NCI-H82 (cell line): ENCODE data around the gene MYCT1.

Experiments
- DNase-seq: peaks from one replicate; lab custom pipeline; 2025; lab: John Stamatoyannopoulos, UW

The MYCT1 gene

GRCh38 chr6:152721956-152722355, 24.3 kb downstream of the MYCT1 start:
- no peak for DNase-seq

- peak; percentile 34 for DNase-seq
Measured at GRCh38 chr6:152723398-152723797, 25.7 kb downstream of the MYCT1 start.

GRCh38 chr6:152726313-152726712, 28.6 kb downstream of the MYCT1 start:
- DNase-seq: no peak

GRCh38 chr6:152727507-152727906, 29.8 kb downstream of the MYCT1 start:
- DNase-seq: peak; percentile 29

- no peak for DNase-seq
Measured at GRCh38 chr6:152734630-152735029, 36.9 kb downstream of the MYCT1 start.

- DNase-seq: no peak
Measured at GRCh38 chr6:152736687-152737273, 39.1 kb downstream of the MYCT1 start.

GRCh38 chr6:152745509-152746171, 47.9 kb downstream of the MYCT1 start:
- DNase-seq: no peak

GRCh38 chr6:152746172-152746553, 48.5 kb downstream of the MYCT1 start:
- DNase-seq: no peak

GRCh38 chr6:152748843-152749242, 51.1 kb downstream of the MYCT1 start:
- no peak for DNase-seq

- no peak for DNase-seq
Measured at GRCh38 chr6:152749336-152749735, 51.6 kb downstream of the MYCT1 start.

- peak; percentile 5 for DNase-seq
Measured at GRCh38 chr6:152750694-152751093, 53.0 kb downstream of the MYCT1 start, which contains the start of gene VIP. Gene VIP (plus strand): TSS chr6:152750797. CDS start chr6:152752178, 1,381 bp downstream.

GRCh38 chr6:152765331-152765730, 67.6 kb downstream of the MYCT1 start:
- DNase-seq: no peak

GRCh38 chr6:152769159-152769558, 71.5 kb downstream of the MYCT1 start:
- DNase-seq: no peak

GRCh38 chr6:152769993-152770392, 72.3 kb downstream of the MYCT1 start:
- no peak for DNase-seq

GRCh38 chr6:152771061-152771687, 73.5 kb downstream of the MYCT1 start:
- DNase-seq: no peak
